ENCODE data around the gene CYRIA.

- no peak for TF ChIP-seq CTCF (IDR thresholded peaks at IDR 0.05)
- TF ChIP-seq POLR2A (IDR thresholded peaks at IDR 0.05), result no peak
These were observed 38.5 kb downstream of the CYRIA start for GRCh38 chr2:16626997-16627605.

Measured in testis (tissue), 2 donors.